OCI-LY1 (cell line): ENCODE data around the gene PSD.

Source experiments
- CTCF ChIP-seq: fragments of 200-600 bp; sonication (generic), shearing (Covaris generic); IDR thresholded peaks from 2 replicates; pipeline ENCODE4 v1.5.1; 2017; ENCODE audit warnings: mild to moderate bottlenecking, antibody characterized with exemption, low read length, moderate library complexity, mixed read lengths
- EZH2 ChIP-seq: fragments of 200-600 bp; sonication (generic), shearing (Covaris generic); IDR thresholded peaks from 2 replicates; pipeline ENCODE4 v1.8.0; 2017; ENCODE audit warnings: borderline replicate concordance, mixed run types, mild to moderate bottlenecking, antibody characterized with exemption, low read length, moderate library complexity, mixed read lengths

GRCh38 chr10:102400076-102400475 lies 18.5 kb downstream of the PSD start:
- TF ChIP-seq CTCF (no peak), EZH2 (no peak)
